A549 (cell line): Measurements from ENCODE around the gene GBE1. TPM values are rescaled to one million over a fixed set of nuclear protein-coding genes. Genes with fewer than 3 reads are reported as not detected.

Experiments
- ATAC-seq, 2 experiments: fragments of 200-7000 bp in 1 of 2; fragments of >200 bp in 1 of 2; cut with Nextera tagmentation in 1 of 2; cut with Tn5 transposase in 1 of 2; 3 replicates each; pipeline versions ENCODE4 v1.8.0 to v1.9.1; 2018 to 2020; ENCODE audit warnings: mild to moderate bottlenecking in 1 of 2, moderate library complexity in 1 of 2
- CTCF ChIA-PET: fragments of 300-600 bp; sonication (Branson Sonifier 250); formaldehyde crosslinking; extraction: SDS; loops from one replicate; lab custom pipeline; 2021; ENCODE audit warnings: antibody characterized with exemption, inconsistent platforms; lab: Yijun Ruan, JAX
- POLR2A ChIA-PET: fragments of 350-600 bp; formaldehyde crosslinking; extraction: SDS; loops from one replicate; lab custom pipeline; 2021; ENCODE audit warnings: antibody characterized with exemption, inconsistent platforms; lab: Yijun Ruan, JAX
- DNase-seq, 2 experiments: peaks; one replicate each; pipeline versions ENCODE4 v3.0.0 to v3.0.0-alpha.2; 2011 to 2016; ENCODE audit warnings: low read depth in 1 of 2, low spot score in 1 of 2
- FAIRE-seq: peaks from 2 replicates; lab custom pipeline; 2011; peaks lifted over from hg19 to GRCh38; lab: Jason Lieb, UNC
- H3K27ac ChIP-seq, 2 experiments: fragments of >200 bp; sonication (Bioruptor Twin); formaldehyde crosslinking; 3 replicates each; pipeline ENCODE4 v1.5.1; 2016 to 2017
- H3K4me1 ChIP-seq: fragments of >200 bp; sonication (Bioruptor Twin); formaldehyde crosslinking; 3 replicates; pipeline ENCODE4 v1.6.1; 2016
- H3K4me2 ChIP-seq: fragments of >200 bp; sonication (Bioruptor Twin); formaldehyde crosslinking; 3 replicates; pipeline ENCODE4 v1.6.1; 2016
- H3K4me3 ChIP-seq: fragments of >200 bp; sonication (Bioruptor Twin); formaldehyde crosslinking; 3 replicates; pipeline ENCODE4 v1.5.1; 2016
- H3K9me3 ChIP-seq: fragments of >200 bp; sonication (Bioruptor Twin); formaldehyde crosslinking; 3 replicates; pipeline ENCODE4 v1.6.1; 2016
- BHLHE40 ChIP-seq: IDR thresholded peaks from 2 replicates; pipeline ENCODE4 v1.6.1; 2012; ENCODE audit warnings: low read depth, low read length, inconsistent platforms
- CBX8 ChIP-seq: fragments of 200-600 bp; sonication (generic); IDR thresholded peaks from 2 replicates; pipeline ENCODE4 v1.6.1; 2016
- CHD2 ChIP-seq: fragments of 150-350 bp; IDR thresholded peaks from 2 replicates; pipeline ENCODE4 v1.6.1; 2014; ENCODE audit warnings: low read length; ENCODE audit not compliant: partially characterized antibody
- CHD4 ChIP-seq: fragments of 200-600 bp; sonication (generic); IDR thresholded peaks from 2 replicates; pipeline ENCODE4 v1.6.1; 2016; ENCODE audit warnings: antibody characterized with exemption, mild to moderate bottlenecking, borderline replicate concordance
- EHF ChIP-seq: fragments of 250-450 bp; sonication (Bioruptor Pico); IDR thresholded peaks from 2 replicates; pipeline ENCODE4 v1.5.0; 2020; ENCODE audit warnings: mild to moderate bottlenecking
- ESRRA ChIP-seq: fragments of 150-350 bp; IDR thresholded peaks from 2 replicates; pipeline ENCODE4 v1.6.1; 2014; ENCODE audit warnings: mild to moderate bottlenecking, low read length, borderline replicate concordance
- FOXS1 ChIP-seq: fragments of 250-450 bp; sonication (Bioruptor Pico); IDR thresholded peaks from 2 replicates; pipeline ENCODE4 v1.5.0; 2020; ENCODE audit warnings: mild to moderate bottlenecking, moderate library complexity
- GATA3 ChIP-seq: IDR thresholded peaks from 2 replicates; pipeline ENCODE4 v1.6.1; 2012; ENCODE audit warnings: borderline replicate concordance
- HEYL ChIP-seq: fragments of 250-450 bp; sonication (Bioruptor Pico); IDR thresholded peaks from 2 replicates; pipeline ENCODE4 v1.8.0; 2021; ENCODE audit warnings: mild to moderate bottlenecking, moderate library complexity
- HOXA7 ChIP-seq: fragments of 250-450 bp; sonication (Bioruptor Pico); IDR thresholded peaks from 2 replicates; pipeline ENCODE4 v1.5.0; 2020; ENCODE audit warnings: mild to moderate bottlenecking, moderate library complexity
- HOXB13 ChIP-seq: fragments of 250-450 bp; sonication (Bioruptor Pico); IDR thresholded peaks from 2 replicates; pipeline ENCODE4 v1.5.0; 2020; ENCODE audit warnings: low read depth, mild to moderate bottlenecking, moderate library complexity
- JUN ChIP-seq, 2 experiments: fragments of >200 bp; sonication (Bioruptor Twin); formaldehyde crosslinking; IDR thresholded peaks; 2 replicates in 1 of 2; 3 replicates in 1 of 2; pipeline ENCODE4 v1.6.1; 2016 to 2017
- KDM1A ChIP-seq: fragments of 200-600 bp; sonication (generic); IDR thresholded peaks from 2 replicates; pipeline ENCODE4 v1.6.1; 2016; ENCODE audit warnings: low read depth, mild to moderate bottlenecking
- MAFK ChIP-seq: fragments of 450-650 bp; IDR thresholded peaks from 2 replicates; pipeline ENCODE4 v1.6.1; 2014; ENCODE audit not compliant: partially characterized antibody
- MYC ChIP-seq: IDR thresholded peaks from 2 replicates; pipeline ENCODE4 v1.6.1; 2012; ENCODE audit warnings: mild to moderate bottlenecking, inconsistent platforms, low read length, improper control_type of control experiment, borderline replicate concordance
- PHF8 ChIP-seq: fragments of 200-600 bp; sonication (generic); IDR thresholded peaks from 2 replicates; pipeline ENCODE4 v1.6.1; 2016; ENCODE audit warnings: low read depth, mild to moderate bottlenecking, antibody characterized with exemption, moderate library complexity, borderline replicate concordance
- POLR2AphosphoS2 ChIP-seq: conservative IDR thresholded peaks from 2 replicates; pipeline ENCODE4 v1.6.1; 2012; ENCODE audit warnings: low read length, improper control_type of control experiment, inconsistent platforms
- RARB ChIP-seq: fragments of 250-450 bp; sonication (Bioruptor Pico); IDR thresholded peaks from 2 replicates; pipeline ENCODE4 v1.8.0; 2021; ENCODE audit warnings: mild to moderate bottlenecking, moderate library complexity
- RCOR1 ChIP-seq: fragments of 150-350 bp; IDR thresholded peaks from 2 replicates; pipeline ENCODE4 v1.6.1; 2014; ENCODE audit warnings: antibody characterized with exemption, low read length, low read depth
- RFX5 ChIP-seq: fragments of 450-650 bp; IDR thresholded peaks from 2 replicates; pipeline ENCODE4 v1.7.1; 2014; ENCODE audit warnings: antibody characterized with exemption, mild to moderate bottlenecking, moderate library complexity
- RNF2 ChIP-seq: fragments of 200-600 bp; sonication (generic); IDR thresholded peaks from 2 replicates; pipeline ENCODE4 v1.6.1; 2016; ENCODE audit warnings: low read depth, mild to moderate bottlenecking, antibody characterized with exemption, moderate library complexity, borderline replicate concordance
- SMC3 ChIP-seq: fragments of >200 bp; sonication (Bioruptor Twin); formaldehyde crosslinking; IDR thresholded peaks from 3 replicates; pipeline ENCODE4 v1.6.1; 2018; ENCODE audit warnings: inconsistent platforms
- SREBF2 ChIP-seq: fragments of 450-650 bp; IDR thresholded peaks from 2 replicates; pipeline ENCODE4 v1.6.1; 2014; ENCODE audit warnings: mild to moderate bottlenecking, moderate library complexity
- TFCP2L1 ChIP-seq: fragments of 250-450 bp; sonication (Bioruptor Pico); IDR thresholded peaks from 2 replicates; pipeline ENCODE4 v1.5.0; 2021; ENCODE audit warnings: mild to moderate bottlenecking
- TP53 ChIP-seq: fragments of 250-450 bp; sonication (Bioruptor Pico); IDR thresholded peaks from 2 replicates; pipeline ENCODE4 v1.5.0; 2021; ENCODE audit warnings: mild to moderate bottlenecking, moderate library complexity
- ZC3H11A ChIP-seq: fragments of 450-650 bp; IDR thresholded peaks from 2 replicates; pipeline ENCODE4 v1.6.1; 2014; ENCODE audit warnings: antibody characterized with exemption, mild to moderate bottlenecking
- ZFP36 ChIP-seq: fragments of 450-650 bp; IDR thresholded peaks from 2 replicates; pipeline ENCODE4 v1.6.1; 2014; ENCODE audit warnings: borderline replicate concordance; ENCODE audit not compliant: partially characterized antibody
- ZNF302 ChIP-seq: fragments of 250-450 bp; sonication (Bioruptor Pico); IDR thresholded peaks from 2 replicates; pipeline ENCODE4 v1.9.0; 2021; ENCODE audit warnings: inconsistent platforms, mild to moderate bottlenecking, moderate library complexity
- ZSCAN20 ChIP-seq: fragments of 250-450 bp; sonication (Bioruptor Pico); IDR thresholded peaks from 2 replicates; pipeline ENCODE4 v1.8.0; 2022; ENCODE audit warnings: mild to moderate bottlenecking, moderate library complexity
- WGBS: methylation state at CpG from one replicate; pipeline ENCODE4 v1.1.6; 2017; ENCODE audit errors: missing lambda C conversion rate; 5-methylcytosine and 5-hydroxymethylcytosine counted together
- polyA plus RNA-seq, 4 experiments: library from polyadenylated mRNA; depleted of rRNA in 3 of 4; stranded (reverse); fragments of >200 nt; fragmentation: RNase III in 1 of 4; extraction: RNeasy Plus Mini Kit Qiagen cat#74134 plus additional on column Dnase treatment in 1 of 4; gene quantifications; 2 replicates in 3 of 4; 3 replicates in 1 of 4; pipeline ENCODE4 v1.2.3, GENCODE V29; 2011 to 2017
- TF ChIP-seq, protein P1 (sequence below): IDR thresholded peaks from 2 replicates; pipeline ENCODE4 v1.6.1; 2012
- TF ChIP-seq, protein P2 (sequence below): fragments of 450-650 bp; IDR thresholded peaks from 2 replicates; pipeline ENCODE4 v1.6.1; 2014; ENCODE audit warnings: antibody characterized with exemption
- TF ChIP-seq, protein P3 (sequence below): fragments of >200 bp; sonication (Bioruptor Twin); formaldehyde crosslinking; IDR thresholded peaks from 3 replicates; pipeline ENCODE4 v1.5.1; 2016
- TF ChIP-seq, protein P4 (sequence below): fragments of 250-450 bp; sonication (Bioruptor Pico); IDR thresholded peaks from 2 replicates; pipeline ENCODE4 v1.5.0; 2020; ENCODE audit warnings: low read depth, mild to moderate bottlenecking, moderate library complexity
- TF ChIP-seq, protein P5 (sequence below): IDR thresholded peaks from 2 replicates; pipeline ENCODE4 v1.6.1; 2012

GBE1 gene
- polyA plus RNA-seq, 2 of the 4 experiments (the other 2 are of a cell fraction) = 39.5 to 55.0 TPM

DNA sequence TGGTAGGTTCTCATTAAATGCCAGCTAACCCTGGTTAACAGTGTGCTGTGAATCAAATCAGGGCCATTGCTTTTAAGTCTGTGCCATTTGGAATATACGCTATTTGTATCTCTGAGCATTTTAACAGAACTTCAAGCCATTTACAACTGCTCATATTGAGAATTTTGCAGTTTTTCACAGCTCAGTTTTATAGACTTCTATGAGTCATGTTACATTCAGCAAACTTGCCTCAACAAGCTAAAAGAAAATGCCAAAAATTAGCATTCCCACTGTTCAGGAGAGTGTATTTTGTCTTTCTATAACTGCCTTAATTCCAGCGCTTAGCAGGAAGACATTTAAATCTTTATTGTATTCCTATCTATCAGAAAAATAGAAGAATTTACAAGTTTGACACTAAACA, 196.4 kb downstream of the GBE1 start:
- no peak for ATAC-seq
- Histone ChIP-seq H3K4me3 (no peak overlapping the region), H3K9me3 (no peaks in the 10 kb centered on the region), H3K4me2 (no peak overlapping the region), H3K4me1 (no peaks in the 10 kb centered on the region), H3K27ac (no peak overlapping the region)
- ChIA-PET CTCF (no interaction called here), POLR2A (no interaction called here)
- WGBS = 98% methylated on average over 2 of the region's 2 CpGs
- FAIRE-seq = no peak
- DNase-seq = no peak
- TF ChIP-seq PHF8 (no peak), CHD4 (no peak), TP53 (CRISPR knock-in tag) (no peak), MAFK (no peak), CBX8 (no peak), HOXB13 (CRISPR knock-in tag) (no peak), FOXS1 (CRISPR knock-in tag) (no peak), GATA3 (no peak), ESRRA (no peak), TFCP2L1 (CRISPR knock-in tag) (no peak), RFX5 (no peak), CHD2 (no peak), ZSCAN20 (no peak), MYC (no peak), SMC3 (no peak), RARB (CRISPR knock-in tag) (no peak), KDM1A (no peak), HOXA7 (CRISPR knock-in tag) (no peak)
- TF ChIP-seq, protein P1, sequence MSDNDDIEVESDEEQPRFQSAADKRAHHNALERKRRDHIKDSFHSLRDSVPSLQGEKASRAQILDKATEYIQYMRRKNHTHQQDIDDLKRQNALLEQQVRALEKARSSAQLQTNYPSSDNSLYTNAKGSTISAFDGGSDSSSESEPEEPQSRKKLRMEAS = no peak
- TF ChIP-seq, protein P2, sequence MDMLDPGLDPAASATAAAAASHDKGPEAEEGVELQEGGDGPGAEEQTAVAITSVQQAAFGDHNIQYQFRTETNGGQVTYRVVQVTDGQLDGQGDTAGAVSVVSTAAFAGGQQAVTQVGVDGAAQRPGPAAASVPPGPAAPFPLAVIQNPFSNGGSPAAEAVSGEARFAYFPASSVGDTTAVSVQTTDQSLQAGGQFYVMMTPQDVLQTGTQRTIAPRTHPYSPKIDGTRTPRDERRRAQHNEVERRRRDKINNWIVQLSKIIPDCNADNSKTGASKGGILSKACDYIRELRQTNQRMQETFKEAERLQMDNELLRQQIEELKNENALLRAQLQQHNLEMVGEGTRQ = no peak

DNA sequence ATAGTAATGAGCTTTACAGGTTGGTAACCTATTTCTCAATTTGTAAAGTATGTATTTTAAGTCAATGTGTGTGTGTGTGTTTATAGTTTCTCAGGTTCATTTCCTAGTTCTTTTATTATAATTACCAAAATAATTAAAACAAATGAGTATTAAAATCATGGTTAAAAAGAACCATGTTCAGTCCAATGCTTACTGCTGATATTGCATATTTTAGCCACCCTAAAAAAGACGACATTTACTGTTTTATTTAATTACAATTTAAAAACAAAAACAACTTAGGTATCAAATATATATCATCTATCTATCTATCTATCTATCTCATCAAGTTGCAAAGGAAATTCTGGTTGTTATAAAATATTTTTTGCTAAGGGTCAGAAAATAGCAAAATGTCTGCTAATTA, 203.3 kb downstream of the GBE1 start:
- ChIA-PET CTCF (no interaction called here), POLR2A (no interaction called here)
- DNase-seq (no peak), ATAC-seq (no peak), FAIRE-seq (no peak)
- no peaks in the 10 kb centered on the region for H3K4me1 ChIP-seq
- no peak for TF ChIP-seq ZFP36
- peak; percentile 83 for TF ChIP-seq MAFK
- no peaks in the 10 kb centered on the region for H3K9me3 ChIP-seq
- 47% methylated on average over 1 of the region's 1 CpG for WGBS
- H3K4me3 ChIP-seq = no peak overlapping the region
- H3K27ac ChIP-seq = no peak overlapping the region
- no peak overlapping the region for H3K4me2 ChIP-seq

DNA sequence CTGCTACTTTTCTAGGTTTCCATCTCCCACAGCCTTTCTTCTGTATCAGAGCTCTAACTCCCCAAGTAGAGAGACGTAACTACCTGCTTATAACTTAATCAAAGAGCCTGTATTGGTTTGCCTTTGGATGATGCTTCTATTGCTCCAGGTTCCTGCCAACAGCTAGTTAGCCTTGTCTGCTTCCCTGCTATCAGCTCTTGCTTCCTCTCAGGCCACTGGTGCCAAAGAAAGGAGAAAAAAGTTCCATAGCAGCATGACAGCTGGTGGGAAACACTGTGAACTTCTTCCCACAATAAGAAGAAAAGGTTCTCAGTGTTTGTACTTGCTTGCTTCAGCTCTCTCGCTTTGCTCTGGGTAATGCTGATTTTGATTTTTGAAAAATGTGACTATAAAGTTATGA, 206.6 kb downstream of the GBE1 start:
- POLR2A ChIA-PET = no interaction called here
- H3K4me1 ChIP-seq = no peaks in the 10 kb centered on the region
- CTCF ChIA-PET = interaction anchor here (0.6 kb wide), 1 partner anchor 827 kb away, joined by 6 read pairs; no protein-coding TSS in a partner anchor
- H3K9me3 ChIP-seq = no peaks in the 10 kb centered on the region
- no peak for FAIRE-seq
- no peak overlapping the region for H3K27ac ChIP-seq
- DNase-seq = no peak
- 92% methylated on average over 2 of the region's 2 CpGs for WGBS
- no peak overlapping the region for H3K4me2 ChIP-seq
- no peak for ATAC-seq
- no peak overlapping the region for H3K4me3 ChIP-seq
- TF ChIP-seq POLR2AphosphoS2 = no peak
- no peak for TF ChIP-seq RFX5
- TF ChIP-seq, protein P3, sequence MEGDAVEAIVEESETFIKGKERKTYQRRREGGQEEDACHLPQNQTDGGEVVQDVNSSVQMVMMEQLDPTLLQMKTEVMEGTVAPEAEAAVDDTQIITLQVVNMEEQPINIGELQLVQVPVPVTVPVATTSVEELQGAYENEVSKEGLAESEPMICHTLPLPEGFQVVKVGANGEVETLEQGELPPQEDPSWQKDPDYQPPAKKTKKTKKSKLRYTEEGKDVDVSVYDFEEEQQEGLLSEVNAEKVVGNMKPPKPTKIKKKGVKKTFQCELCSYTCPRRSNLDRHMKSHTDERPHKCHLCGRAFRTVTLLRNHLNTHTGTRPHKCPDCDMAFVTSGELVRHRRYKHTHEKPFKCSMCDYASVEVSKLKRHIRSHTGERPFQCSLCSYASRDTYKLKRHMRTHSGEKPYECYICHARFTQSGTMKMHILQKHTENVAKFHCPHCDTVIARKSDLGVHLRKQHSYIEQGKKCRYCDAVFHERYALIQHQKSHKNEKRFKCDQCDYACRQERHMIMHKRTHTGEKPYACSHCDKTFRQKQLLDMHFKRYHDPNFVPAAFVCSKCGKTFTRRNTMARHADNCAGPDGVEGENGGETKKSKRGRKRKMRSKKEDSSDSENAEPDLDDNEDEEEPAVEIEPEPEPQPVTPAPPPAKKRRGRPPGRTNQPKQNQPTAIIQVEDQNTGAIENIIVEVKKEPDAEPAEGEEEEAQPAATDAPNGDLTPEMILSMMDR = no peak
- TF ChIP-seq, protein P4, sequence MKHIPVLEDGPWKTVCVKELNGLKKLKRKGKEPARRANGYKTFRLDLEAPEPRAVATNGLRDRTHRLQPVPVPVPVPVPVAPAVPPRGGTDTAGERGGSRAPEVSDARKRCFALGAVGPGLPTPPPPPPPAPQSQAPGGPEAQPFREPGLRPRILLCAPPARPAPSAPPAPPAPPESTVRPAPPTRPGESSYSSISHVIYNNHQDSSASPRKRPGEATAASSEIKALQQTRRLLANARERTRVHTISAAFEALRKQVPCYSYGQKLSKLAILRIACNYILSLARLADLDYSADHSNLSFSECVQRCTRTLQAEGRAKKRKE (CRISPR knock-in tag) = no peak
- TF ChIP-seq, protein P5, sequence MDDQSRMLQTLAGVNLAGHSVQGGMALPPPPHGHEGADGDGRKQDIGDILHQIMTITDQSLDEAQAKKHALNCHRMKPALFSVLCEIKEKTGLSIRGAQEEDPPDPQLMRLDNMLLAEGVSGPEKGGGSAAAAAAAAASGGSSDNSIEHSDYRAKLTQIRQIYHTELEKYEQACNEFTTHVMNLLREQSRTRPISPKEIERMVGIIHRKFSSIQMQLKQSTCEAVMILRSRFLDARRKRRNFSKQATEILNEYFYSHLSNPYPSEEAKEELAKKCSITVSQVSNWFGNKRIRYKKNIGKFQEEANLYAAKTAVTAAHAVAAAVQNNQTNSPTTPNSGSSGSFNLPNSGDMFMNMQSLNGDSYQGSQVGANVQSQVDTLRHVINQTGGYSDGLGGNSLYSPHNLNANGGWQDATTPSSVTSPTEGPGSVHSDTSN = no peak
- no peak for TF ChIP-seq CHD2
- no peak for TF ChIP-seq PHF8
- no peak for TF ChIP-seq ZC3H11A
- TF ChIP-seq HOXB13 (CRISPR knock-in tag) = no peak
- TF ChIP-seq, protein P1 = no peak
- no peak for TF ChIP-seq RNF2
- TF ChIP-seq BHLHE40 = no peak
- no peak for TF ChIP-seq RCOR1
- TF ChIP-seq ZNF302 = no peak
- no peak for TF ChIP-seq HEYL (CRISPR knock-in tag)
- no peak for TF ChIP-seq SREBF2
- no peak for TF ChIP-seq JUN (IDR thresholded peaks at IDR 0.05)
- no peak for TF ChIP-seq EHF
